ENCODE data around the gene PRRT2.

DNA sequence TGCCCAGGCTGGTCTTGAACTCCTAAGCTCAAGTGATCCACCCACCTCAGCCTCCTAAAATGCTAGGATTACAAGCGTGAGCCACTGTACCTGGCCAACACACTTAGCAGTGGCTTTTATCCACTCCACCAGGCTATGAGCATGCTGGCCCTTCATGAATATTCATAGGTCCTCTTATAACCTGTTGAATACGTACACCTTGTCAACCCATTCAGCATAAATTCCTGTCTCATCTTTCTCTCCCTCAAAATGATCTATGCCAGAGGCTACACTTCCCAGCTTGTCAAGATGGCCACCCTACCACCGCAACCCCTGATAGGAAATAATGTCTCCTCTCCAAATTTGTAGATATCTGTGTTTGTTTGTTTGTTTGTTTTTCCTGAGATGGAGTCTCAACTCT lies 44.9 kb upstream of the PRRT2 start:
- TF ChIP-seq, protein P1, sequence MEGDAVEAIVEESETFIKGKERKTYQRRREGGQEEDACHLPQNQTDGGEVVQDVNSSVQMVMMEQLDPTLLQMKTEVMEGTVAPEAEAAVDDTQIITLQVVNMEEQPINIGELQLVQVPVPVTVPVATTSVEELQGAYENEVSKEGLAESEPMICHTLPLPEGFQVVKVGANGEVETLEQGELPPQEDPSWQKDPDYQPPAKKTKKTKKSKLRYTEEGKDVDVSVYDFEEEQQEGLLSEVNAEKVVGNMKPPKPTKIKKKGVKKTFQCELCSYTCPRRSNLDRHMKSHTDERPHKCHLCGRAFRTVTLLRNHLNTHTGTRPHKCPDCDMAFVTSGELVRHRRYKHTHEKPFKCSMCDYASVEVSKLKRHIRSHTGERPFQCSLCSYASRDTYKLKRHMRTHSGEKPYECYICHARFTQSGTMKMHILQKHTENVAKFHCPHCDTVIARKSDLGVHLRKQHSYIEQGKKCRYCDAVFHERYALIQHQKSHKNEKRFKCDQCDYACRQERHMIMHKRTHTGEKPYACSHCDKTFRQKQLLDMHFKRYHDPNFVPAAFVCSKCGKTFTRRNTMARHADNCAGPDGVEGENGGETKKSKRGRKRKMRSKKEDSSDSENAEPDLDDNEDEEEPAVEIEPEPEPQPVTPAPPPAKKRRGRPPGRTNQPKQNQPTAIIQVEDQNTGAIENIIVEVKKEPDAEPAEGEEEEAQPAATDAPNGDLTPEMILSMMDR (IDR thresholded peaks at IDR 0.05; ENCODE audit: insufficient read depth, low read length, poor library complexity, severe bottlenecking): no peak
- no peak for TF ChIP-seq EZH2phosphoT487 (conservative IDR thresholded peaks at IDR 0.05; ENCODE audit: low read length)

Data from SU-DHL-6 (cell line).